Stimulated activated CD8-positive, alpha-beta memory T cell treated with anti-CD3 and anti-CD28 coated beads, Interleukin-15, amount 100 ng/mL, for 24 hours (primary cell): ENCODE measurements around the gene ZFP69B.

Experiments
- DNase-seq: peaks from one replicate; pipeline ENCODE4 v3.0.0-alpha.2; 2020; ENCODE audit warnings: low read depth

Gene ZFP69B

DNA sequence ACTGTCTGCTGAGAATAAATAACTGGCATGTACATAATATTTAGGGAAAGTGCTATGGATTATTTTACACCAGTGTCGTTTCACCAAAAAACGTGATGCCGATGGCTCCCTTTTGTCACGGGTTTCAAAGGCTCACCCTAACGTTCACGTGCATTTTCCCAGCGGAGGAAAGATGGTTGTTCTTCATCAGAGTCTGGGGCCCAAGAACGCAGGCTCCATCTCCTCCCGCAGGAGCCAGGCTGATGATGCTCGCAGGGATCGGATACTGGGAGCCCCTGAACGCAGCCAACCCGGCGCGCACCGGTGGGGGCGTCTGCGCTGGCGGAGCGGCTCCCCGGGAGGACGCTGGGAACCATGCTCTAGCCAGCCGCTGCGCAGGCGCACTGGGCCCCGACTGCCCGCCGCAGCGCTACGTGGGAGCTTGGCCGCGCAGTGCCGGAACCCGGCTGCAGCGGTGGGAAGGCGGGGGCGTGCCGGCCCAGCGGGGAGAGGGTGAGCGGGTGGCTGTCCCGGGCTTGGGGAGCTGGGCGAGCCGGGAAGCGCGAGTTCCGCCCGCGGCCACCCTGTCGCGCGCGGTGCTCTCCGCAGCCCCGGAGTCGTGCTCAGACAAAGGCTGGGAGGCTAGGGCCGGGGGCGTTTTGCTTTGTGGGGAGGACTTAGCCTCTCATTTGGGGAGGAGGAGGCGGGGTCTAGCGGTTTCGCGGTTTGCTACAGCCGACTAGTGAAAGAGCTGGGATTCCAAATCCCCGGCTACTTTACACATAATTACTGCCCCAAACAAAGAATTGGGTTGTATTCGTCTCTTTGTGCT is at the start of gene ZFP69B:
ZFP69B (plus strand) TSS at position 793 of the 811 bp plus-strand sequence. CDS start 486 bp downstream, outside the sequence.
- DNase-seq = peak; percentile 83

DNA sequence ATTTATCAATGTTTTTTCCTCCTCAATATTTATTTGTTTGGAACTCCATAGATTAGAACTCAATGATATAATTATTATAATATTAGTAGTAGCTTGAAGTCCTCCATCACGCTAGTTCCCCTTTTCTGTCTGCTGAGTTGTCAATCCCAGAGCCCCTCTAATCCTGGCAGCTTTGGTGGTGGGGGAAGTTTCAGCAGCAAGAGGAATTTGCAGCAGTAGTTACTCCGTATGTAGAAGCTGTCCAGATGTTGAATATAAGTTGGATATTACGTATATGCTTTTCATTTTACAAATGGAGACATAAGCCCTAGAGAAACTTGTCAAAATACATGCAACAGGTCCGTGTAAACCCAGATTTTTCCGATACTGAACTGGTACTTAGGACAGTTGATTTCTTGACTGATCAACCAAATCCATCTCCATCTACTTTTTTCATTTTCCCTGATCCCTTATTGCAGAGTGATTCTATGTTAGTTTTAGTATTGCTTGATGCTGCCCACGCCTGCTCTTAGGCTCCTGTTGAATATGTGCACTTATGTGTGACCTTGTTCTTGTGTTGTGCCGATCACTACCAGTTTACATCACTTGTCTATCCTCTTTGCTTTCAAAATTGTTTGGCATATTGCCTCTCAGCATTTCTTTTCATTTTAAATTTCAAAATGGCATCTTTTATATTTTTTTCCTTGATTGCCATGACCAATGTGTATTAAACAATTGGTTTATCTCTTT is 48.6 kb upstream of the ZFP69B start:
- DNase-seq = no peak

DNA sequence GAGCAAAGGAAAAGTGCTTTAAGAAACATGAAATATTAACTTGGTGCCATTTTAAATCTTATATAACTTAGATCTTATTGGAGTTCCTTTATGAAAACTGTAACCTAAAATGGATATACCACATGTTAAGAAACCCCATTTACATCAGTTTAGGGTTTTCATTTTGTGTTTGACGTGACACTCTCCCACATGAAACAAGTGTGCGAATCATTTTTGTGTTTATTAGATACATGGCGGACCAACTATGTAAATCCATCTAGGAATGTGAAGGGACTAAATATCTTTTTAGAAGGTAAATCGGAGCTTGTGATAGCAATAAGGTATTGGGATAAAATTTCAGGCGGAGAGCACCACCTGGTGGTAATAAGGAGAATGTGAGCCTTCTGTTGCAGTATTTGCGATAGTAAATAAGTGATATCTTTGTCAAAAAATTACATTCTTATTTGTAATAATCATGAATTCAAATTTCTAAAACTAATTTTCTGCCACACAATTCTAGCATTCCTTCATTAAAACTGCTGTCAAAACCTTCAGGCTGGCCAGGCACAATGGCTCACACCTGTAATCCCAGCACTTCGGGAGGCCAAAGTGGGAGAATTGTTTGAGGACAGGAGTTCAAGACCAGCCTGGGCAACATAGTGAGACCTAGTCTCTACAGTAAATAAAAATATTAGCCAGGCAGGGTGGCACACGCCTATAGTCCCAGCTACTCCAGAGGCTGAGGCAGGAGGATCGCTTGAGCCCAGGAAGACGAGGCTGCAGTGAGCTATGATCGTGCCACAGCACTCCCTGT is 45.4 kb upstream of the ZFP69B start:
- DNase-seq = no peak

DNA sequence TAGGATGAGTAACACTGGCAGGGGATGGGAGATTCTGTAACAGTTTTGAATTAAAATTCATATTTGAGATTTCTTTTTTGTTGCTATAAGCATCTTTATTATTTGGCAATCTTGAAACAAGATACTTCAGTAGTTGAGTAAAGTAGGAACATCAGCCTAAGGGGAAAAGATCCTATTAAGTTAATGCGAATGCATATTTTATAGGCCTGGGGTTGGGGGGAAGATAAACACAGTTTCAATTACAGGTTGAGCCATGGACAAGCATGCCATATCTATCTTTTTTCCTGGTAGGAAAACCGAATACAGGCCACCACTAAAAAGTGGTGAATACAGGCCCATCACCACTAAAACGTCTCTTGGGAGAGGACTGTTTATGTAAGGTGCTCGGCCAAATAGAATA is 44.5 kb upstream of the ZFP69B start:
- no peak for DNase-seq

DNA sequence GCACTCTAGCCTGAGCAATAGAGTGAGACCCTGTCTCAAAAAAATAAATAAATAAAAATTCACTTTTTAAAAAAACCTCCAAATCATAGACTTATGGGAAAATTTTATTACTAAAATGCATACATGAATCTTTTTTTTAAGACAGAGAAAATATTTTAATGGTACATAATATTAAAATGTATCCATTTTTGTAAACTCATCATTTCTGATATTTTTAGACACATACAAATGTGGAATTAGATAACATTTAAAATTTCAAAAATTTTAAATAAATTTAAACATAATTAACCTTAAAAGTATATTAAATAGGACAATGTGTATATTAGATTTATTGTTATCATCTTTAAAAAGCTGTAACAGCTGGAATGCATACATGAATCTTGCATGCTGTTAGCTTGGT is 42.8 kb upstream of the ZFP69B start:
- DNase-seq = no peak

DNA sequence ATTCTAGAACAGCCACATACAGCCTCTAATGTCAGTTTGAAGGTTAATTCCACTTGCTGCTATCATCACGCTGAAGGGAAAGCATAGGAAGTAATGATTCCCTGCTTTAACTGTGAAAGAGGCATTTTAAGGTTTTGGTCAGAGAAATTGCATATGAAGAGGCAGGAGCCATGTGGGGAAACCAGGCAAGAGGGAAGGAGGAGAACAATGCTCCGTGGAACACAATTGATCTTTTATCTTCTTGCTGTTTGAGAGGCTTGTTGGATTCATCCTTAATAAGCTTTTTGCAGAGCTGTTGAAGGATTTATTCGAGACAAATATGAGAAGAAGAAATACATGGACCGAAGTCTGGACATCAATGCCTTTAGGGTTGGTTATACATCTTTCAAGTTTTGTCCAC is 40.8 kb upstream of the ZFP69B start:
- DNase-seq = no peak

DNA sequence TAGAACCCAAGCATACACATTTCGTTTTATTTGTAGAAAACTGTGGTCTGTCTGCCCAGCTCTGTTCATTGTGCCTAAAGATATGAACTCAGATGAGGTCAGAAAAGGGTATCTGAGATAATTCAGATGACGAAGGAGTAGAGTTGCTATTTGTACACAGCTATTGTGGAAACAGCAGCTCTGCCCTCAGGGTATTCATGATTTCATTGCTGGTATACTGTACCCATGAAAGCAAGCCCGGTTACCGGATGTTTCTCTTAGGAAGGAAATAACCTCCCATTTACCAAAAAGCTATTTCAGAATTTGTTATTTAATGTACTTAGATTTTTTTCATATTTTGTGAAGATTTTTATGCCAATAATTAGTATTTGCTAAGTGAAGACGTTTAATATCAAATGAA is 39.0 kb upstream of the ZFP69B start:
- no peak for DNase-seq

DNA sequence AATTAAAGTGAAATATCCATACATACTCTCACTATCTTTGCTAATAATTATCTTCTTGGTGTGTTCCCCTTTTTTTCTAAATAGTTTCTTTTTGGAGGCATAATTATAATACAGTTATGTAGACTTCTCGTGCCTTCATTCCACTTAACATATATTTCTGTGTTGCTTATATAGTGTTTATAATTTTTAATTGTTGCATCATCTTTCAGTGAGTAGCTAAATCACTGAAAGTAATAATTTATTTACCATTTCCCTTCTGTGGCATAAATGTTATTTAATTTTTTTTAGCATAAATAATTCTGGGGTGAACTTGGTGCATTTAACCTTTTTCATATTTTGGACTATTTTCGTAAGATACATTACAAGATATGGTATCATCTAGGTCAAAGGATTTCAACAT is 38.4 kb upstream of the ZFP69B start:
- DNase-seq = no peak

DNA sequence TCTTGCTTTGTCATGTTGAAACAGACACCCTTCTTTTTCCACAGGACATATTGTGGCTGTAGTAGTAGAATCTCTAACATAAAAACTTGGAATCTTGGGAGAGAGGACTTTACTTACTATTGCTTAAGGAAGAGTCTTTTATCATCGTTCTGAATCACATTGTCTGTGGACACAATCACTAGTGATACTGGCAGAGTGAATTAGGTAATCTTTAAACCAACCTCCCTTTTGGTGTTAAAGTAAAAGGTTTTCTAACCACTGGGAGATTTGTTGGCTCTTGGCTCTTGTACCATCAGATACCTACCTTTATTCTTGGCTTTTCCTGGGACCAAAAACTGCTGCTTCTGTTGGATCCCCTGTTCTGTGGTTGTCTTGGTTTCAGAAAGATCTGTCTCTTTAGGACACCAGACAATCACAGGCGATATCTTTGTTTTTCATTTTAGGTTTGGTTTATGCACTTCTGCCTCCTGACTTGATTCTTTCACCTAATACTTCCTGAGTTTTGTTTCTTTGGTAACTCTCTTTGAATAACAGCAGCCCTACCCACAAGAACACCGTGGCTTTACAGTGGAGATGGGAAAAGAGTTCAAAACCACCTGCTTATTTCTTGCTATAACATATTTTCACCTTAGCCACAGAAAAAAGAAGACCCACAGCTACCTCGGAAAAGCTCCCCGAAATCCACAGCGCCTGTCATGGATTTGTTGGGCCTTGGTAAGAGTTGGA is 36.6 kb upstream of the ZFP69B start:
- no peak for DNase-seq

DNA sequence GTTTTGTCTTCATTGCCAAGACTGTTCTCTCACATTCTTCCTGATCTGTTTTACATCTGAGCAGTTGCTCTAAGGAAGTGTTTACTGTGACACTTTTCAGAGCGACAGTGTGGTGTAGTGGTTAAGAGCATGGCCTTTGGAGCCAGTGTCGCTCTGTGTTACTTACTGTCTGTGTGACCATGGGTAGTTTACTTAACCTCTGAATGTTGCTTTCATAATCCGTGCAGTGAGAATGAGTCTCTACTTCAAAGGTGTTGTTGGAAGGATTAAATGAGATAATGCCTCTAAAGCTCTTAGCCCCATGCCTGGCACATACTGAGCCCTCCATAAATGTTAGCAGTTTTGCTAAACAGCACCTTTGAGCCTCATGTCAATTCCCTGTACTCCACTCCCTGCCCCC is 35.9 kb upstream of the ZFP69B start:
- no peak for DNase-seq

DNA sequence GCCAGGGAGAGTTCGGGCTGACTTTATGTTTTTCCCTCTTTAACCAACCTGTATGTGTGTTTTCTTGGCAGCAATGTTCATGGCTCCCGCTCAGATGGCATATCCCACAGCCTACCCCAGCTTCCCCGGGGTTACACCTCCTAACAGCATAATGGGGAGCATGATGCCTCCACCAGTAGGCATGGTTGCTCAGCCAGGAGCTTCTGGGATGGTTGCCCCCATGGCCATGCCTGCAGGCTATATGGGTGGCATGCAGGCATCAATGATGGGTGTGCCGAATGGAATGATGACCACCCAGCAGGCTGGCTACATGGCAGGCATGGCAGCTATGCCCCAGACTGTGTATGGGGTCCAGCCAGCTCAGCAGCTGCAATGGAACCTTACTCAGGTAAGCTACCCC is 33.6 kb upstream of the ZFP69B start:
- DNase-seq = no peak

DNA sequence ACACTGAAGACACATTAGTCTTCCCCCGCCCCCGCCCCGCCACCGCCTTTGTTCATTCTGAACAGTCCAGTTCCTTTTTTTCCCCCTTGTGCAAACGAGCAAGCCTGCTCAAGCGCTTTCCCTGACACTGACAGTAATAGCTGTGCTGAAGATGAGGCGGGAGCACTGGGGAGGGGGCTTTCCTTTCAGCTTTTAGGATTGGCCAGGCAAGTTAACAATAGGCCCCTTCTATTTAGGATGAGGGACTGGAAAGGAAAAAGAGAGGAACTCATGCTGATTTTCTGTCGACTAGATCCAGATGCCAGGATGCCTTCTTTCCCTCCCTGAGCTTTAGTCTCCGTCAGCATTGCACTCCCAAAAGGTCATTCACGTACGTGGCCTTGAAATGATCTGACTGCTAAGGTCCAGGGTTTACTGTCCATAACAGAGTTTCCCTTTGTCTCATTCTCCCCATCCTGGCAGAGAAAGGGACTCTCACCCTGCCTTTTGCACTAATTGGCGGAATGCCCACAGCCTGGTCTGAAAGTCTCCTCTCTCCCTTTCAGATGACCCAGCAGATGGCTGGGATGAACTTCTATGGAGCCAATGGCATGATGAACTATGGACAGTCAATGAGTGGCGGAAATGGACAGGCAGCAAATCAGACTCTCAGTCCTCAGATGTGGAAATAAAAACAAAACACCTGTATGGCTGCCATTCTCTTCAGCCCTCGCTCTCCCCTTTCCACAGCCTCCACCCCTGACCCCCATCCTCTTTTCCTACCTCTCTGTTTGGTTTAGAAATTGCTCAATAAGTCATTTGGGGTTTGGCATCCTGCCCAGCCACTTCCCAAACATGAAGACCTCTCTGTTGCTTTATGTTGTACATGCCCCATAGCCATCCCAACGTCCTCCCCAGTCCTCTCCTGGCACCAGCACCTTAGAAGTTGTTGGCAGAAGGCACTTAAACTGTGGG is 28.6 kb upstream of the ZFP69B start:
- no peak for DNase-seq

DNA sequence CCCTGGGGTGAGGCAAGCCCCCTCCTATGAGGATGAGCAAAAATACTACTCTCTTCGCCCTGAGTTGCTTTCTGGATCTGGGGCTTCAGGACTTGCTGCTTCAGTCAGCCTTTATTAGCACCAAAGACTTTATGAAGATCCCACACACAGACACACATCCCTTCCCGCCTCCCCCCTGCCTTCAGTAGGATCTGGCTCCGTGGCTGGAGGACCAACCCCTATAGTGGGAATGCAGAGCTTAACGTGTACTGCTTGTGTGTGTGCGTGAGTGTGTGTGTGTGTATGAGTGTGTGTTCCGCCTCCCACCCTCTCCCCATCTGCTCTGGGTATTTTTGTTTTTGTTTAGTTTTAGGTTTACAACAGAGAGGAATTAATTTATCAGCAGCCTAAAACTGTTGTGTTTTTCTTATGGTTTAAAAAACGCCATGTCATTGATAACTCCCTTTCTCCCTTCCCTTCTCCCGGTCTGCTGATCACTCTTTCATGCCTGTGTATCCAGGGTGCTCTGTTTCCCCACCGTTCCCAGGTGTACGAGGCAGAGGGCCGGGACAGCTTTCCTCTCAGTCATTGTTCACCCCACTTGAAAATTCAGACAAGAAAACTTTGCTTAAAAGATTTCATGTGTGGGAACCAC is 27.5 kb upstream of the ZFP69B start:
- DNase-seq = no peak

DNA sequence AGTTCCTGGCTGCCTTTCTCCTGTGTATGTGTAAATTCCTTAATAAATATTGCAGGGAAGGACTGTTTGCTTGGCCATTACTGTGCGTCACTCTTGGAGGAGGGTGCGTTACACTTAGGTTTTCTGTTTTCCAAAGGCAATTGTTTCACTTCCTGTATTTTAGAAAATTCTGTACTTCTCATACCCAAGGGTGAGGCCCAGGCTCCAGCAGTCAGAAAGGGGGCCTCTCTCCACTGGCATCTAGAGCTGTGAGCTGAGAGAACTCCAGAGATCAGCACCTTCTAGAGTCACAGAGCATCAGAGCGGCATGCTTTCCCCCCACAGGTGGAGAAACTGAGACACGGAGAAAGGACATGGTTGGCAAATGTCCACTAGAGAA is 27.0 kb upstream of the ZFP69B start:
- DNase-seq = no peak

DNA sequence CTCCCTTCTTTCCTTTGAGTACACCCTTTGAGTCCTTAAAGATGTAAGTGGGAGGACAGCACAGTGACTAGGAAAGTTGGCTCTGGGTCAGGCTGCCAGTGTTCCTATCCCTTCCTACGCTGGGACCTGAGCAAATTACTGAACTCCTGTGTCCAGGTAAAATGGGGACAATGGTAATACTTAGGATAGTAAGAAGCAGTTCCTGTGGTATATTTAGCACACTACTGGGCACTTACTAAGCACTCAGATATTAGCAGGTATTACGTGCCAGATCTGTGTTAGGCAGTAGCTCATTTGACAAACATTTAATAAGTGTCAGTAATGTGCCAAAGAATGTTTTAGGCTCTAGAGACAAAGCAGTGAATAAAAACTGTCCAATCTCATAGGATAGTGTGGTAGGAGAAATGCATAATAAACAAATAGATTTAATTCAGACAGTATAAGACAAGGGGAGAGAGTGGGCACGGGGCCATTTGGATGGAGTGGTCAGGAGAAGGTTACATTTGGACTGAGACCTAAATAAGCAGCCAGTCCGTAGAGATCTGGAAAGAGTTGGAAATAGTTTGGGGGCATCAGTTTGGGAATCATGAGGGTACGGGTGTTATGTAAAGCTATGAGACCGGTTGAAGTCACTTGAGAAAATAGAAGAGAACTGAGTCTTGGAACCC is 26.2 kb upstream of the ZFP69B start:
- no peak for DNase-seq

DNA sequence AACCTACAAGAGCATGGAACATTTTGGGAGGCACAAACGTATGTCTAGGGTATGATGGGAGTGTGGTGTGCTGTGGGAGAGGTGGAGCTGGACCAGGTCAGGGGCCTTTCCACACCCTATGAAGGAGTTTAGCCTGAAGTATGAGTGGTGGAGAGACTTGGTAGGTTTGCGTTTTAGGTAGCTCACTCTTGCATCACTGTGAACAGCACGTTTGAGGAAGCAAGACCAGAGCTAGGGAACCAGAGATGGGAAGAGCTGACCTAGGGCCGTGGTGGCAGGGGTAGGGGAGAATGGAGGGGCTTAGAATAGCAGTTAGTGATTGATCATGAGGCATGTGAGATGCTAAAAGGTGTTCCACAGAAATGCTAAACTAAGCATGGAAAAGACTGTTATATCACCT is 25.1 kb upstream of the ZFP69B start:
- no peak for DNase-seq

DNA sequence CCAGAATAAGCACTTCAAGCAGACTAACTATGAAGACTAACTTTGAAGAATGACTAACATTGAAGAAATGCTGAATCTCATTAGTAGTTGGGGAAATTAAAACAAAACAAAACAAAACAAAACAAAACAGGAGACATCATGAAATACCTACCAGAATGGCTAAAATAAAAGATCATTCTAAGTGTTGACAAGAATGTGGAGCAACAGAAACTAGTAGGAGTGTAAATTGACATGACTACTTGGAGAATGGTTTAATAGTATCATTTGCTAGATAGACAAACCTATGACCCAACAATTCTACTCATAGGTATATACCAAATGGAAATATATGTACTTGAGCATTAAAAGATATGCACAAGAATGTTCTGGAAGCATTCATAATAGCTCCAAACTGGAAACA is 18.9 kb upstream of the ZFP69B start:
- DNase-seq = no peak

DNA sequence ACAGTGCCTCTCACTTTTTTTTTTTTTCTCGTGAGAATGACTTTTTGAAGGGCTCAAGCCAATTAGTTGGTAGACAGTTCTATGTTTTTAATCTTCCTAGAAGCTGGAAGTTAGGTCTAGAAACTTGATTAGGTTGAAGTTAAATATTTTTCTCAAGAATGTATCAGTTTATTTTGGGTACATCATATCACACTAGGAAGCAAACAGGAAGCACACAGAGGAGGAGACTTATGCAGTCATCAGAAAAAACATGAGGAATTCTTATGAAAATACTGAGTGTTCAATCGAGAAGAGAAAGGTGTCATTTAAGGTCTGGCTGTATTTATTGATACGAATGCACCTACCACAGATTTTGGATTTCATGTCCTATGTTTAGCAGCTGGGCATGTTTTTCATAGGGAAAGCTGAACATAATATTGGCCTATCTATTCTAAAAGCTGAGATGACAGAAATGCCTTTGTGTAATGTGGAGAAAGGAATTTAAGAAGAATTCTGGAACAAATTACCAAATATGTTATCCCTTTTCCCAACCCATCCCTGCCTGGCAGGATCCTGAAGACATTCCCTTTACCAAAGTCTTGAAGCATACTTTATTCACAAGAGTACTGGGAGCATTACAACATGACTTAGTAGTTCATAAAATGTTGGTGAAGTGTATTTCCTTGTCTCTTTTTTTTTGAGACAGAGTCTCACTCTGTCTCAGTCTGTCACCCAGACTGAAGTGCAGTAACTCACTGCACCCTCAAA is 17.5 kb upstream of the ZFP69B start:
- no peak for DNase-seq

DNA sequence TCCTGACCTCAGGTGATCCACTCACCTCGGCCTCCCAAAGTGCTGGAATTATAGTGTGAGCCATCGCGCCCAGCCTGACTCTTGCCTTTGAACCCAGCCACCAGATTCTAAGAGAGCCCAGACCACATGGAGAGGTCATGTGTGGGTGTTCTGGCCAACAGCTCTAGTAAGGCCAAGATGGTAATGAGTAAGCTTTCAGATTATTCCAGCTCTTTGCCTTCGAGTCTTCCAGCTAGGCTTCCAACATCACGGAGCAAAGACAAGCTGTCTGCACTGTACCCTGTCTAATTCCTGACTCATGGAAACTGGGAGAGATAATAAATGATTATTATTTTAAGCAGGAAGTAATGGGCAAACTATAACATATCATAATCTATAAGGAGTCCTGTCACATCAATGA is 14.8 kb upstream of the ZFP69B start:
- DNase-seq = no peak
